Mammary epithelial cell (primary cell): ENCODE data around the gene SHANK1.

Experiments used
- CTCF ChIP-seq, 2 donors: IDR thresholded peaks in 1 of 2; conservative IDR thresholded peaks in 1 of 2; 2 replicates each; pipeline ENCODE4 v1.5.1; 2011 to 2012; ENCODE audit warnings: inconsistent platforms in 2 of 2, low read length in 2 of 2, mild to moderate bottlenecking in 2 of 2, control low read depth in 1 of 2, low read depth in 1 of 2; ENCODE audit not compliant: insufficient read depth in 1 of 2; ENCODE audit errors: extremely low read depth in 1 of 2
- EZH2 ChIP-seq: IDR thresholded peaks from 2 replicates; pipeline ENCODE4 v1.6.1; 2012; ENCODE audit warnings: low read length, inconsistent platforms, borderline replicate concordance

GRCh38 chr19:50686310-50687032 is 33.1 kb downstream of the SHANK1 start:
- TF ChIP-seq CTCF (conservative IDR thresholded peaks at IDR 0.05 in 1 of 2, IDR thresholded peaks at IDR 0.05 in 1 of 2; ENCODE audit: extremely low read depth in 1 of 2, insufficient read depth in 1 of 2, low read depth in 1 of 2, low read length in 2 of 2) = no peak
- no peak for TF ChIP-seq EZH2
